HG02884 (cell line): ENCODE measurements around the gene CHAC1.
A peak's percentile ranks its signal among the peaks of the same experiment; 100 is the strongest.
"Not testable (repeated sequence)": the region's sequence is repeated elsewhere in the genome, so short reads cannot be mapped to it uniquely, and the experiment has no call there.

Source experiments
- ATAC-seq: cut with Tn5 transposase; IDR thresholded peaks from one replicate; pipeline ENCODE4 v1.9.1; 2021; ENCODE audit warnings: mild to moderate bottlenecking, moderate library complexity; ENCODE audit not compliant: unreplicated experiment

The CHAC1 gene

DNA sequence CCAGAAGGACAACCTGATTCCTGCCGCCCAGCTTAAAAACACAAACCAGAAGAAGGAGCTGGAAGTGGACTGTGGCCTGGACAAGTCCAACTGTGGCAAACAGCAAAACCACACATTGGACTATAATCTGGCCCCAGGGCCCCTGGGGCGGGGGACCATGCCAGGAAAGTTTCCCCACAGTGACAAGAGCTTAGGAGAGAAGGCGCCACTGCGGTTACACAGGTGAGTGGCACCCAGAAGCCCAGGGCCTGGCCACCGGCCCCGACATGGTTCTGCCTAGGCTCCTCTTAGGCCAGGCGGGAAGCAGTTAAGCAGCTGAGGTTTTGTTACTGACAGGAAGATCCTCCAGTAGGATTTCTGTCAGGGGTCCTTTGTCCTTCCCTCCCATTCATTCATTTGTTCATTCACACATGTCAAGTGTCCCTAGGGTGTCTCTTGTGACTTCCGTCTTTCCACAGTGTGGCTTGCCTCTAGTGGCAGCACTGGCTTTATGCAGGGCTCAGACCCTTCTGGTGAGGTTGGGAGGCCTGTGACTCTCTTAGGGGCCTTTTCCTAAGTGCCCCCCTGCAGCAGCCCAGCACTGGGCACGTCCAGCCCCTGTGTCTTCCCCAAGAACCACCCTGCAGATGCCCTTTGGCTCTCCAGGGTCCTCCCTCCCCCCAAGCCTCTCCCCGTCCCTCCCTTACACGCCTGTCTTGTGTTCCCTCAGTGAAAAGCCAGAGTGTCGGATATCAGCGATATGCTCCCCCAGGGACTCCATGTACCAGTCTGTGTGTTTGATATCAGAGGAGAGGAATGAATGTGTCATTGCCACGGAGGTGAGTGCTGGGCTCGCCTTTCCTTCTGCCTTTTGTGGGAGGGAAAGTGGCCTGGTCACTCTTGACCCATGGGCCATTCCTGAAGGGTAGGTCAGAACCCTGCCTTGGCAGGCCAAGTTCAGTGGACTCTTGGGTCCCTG, 16.3 kb upstream of the CHAC1 start:
- no peak for ATAC-seq

DNA sequence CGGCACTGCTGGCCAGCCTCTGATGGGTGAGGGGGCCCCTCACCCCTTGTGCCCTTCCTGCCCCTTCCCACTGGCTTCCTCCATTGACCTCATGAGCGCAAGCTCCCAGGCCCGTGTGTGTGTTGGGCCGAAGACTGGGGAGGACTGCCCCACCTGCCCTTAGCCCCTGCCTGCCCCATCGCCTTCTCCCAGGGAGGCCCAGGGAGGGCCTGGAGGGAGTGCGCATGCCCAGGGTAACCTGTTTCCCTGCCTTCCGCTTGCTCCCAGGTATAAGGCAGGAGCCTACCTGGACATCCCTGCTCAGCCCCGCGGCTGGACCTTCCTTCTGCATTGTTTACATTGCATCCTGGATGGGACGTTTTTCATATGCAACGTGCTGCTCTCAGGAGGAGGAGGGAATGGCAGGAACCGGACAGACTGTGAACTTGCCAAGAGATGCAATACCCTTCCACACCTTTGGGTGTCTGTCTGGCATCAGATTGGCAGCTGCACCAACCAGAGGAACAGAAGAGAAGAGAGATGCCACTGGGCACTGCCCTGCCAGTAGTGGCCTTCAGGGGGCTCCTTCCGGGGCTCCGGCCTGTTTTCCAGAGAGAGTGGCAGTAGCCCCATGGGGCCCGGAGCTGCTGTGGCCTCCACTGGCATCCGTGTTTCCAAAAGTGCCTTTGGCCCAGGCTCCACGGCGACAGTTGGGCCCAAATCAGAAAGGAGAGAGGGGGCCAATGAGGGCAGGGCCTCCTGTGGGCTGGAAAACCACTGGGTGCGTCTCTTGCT, 15.3 kb upstream of the CHAC1 start:
- ATAC-seq: no peak

DNA sequence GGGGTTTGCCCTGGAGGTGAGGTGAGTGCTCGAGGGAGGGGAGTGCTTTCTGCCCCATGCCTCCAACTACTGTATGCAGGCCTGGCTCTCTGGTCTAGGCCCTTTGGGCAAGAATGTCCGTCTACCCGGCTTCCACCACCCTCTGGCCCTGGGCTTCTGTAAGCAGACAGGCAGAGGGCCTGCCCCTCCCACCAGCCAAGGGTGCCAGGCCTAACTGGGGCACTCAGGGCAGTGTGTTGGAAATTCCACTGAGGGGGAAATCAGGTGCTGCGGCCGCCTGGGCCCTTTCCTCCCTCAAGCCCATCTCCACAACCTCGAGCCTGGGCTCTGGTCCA, 14.8 kb upstream of the CHAC1 start:
- no peak for ATAC-seq

DNA sequence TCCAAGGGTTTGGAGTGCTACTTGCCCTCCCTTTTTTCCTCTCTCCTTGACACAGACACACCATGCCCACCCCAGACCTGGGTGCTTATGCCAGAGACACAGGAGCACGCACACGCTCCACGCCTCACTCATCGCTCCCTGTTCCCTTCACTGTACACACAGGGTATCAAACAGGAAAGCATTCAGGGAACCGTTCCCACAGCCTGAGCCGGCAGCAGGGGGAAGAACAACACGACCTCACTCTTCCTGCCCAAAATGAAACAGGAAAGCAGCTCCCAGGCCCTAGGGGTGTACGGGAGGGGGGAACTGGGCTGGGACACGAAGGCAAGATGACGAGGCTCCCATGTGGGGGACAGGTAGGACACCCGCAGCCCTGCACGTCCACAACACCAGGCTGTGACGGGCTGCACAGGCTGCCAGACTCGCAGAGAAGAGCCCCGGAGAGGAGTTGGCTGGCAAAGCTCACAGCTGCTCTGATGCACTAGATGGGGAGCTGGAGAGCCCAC, 12.9 kb upstream of the CHAC1 start:
- ATAC-seq: no peak

DNA sequence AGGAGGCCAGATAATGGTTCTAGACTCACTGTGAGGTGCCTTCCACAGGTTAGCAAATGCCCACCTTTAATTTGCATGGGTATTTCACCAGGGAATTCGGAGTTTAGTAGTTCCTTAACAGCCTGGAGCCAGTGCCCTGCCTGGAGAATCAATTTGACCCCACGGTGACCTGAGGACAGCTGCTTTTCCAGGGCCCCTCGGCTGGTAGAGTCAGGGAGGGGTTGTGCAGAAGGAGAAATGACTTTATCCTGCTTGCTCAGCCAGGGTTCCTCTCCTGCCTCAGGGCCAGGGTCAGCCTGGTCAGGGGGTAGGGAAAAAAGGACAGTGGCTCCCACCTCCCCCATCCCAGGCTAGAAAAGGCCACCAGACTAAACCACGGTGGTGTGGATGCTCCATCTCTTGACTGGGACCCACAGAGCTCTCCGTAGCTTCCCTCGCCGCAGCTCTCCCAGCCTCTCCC, 12.2 kb upstream of the CHAC1 start:
- no peak for ATAC-seq

DNA sequence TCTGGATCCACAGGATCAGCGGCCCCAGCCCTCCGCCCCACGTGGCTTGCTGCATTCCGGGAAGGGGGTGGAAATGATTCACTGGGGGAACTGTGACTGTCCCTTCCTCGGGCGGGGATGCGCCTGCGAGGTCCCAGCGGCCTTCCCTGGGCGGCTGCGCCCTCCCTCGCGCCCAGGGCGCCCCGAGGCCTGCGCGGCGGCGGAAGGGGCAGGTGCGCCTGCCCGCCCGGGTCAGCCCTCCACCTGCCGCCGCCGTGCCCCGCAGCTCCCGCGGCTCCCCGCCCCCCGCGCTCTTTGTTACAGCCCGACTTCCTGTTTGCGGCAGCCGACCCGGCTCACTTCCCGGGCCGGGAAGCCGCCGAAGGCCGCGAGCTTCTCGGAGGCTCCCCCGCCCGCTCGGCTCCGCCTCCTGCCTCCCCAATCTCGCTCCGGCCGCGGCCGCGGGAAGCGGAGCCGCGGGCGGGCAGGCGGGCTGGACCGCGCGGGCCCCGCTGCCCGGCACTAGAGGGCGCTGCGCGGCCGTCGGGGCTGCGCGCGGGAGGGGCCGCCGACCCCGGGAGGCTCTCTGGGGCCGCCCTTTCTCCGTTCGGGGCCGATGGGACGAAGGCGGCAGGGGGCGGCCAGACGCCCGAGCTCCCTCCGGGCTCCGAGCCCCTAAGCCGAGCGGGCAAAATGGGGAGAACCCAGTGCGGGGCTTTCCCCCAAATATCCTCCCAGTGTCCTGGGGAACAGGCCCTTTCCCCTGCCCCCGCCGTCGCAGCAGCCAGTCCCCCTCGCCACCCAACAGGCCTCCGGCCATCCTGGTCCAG, 11.5 kb upstream of the CHAC1 start:
- peak; percentile 51 for ATAC-seq

DNA sequence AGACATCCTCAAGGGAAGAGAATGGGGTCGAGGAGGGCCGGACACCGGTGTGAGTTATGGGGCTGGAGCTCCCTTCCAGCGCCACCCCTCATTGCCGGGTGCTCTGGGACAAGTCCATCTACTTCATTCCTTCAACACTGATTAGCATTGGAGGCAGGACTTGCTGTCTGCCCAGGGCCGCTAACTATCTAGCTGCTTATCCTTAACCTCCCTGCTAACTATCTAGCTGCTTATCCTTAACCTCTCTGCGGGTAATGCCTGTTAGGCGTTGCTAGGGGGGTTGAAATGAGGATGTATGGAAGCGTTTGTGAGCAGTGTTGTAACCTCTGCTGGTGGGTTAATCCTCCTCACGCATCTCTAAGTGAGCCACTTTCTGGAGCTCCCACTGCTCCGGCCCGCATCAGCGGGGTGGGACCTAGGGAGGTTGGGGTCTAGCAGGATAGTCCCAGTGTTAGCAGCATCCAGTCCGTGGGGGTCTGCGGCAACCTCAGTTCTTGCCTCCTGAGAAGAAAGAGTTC, 10.9 kb upstream of the CHAC1 start:
- peak; percentile 10 for ATAC-seq

DNA sequence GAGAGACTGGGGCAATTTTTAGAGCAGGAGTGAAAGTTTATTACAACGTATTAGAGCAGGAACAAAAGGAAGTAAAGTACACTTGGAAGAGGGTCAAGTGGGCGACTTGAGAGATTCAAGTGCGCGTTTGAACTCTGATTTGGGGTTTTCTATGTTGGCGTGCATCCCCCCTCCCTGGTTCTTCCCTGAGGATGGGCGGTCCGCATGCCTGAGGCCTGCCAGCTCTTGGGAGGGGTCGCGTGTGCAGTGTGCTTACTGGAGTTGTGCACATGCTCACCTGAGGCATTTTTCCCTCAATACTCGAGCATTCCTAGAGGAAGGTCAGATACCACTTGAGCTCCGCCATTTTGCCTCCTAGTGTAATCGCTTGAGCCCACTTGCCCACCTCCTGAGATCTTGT, 10.4 kb upstream of the CHAC1 start:
- ATAC-seq: no peak

DNA sequence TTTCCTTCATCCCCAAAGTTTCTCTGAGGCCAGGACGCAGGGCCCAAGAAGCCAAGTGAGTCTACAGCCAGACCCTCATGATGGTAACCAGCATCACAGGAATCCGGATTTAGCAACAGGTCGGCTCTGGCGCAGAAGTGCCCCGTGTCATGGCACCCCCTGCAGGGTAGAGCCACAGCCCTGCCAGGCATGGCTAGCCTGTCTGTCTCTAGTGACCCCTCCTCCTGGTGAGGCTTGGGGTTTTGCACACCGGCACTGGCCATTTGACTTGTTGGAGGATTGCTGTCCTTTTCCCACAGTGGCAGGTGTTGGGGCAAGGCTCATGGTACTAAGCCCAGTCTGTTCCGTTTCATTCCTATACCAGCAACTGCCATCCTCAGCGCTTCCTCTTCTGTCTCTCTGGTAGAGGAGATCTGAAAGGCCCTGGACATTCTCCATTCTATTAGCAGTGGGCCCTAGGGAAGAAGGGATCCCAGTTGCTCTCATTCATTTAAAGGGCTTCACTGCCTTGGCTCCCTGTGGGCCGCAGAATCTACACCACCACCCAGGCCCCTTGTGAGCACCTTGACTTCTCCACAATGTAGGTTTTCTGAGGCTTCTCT, 9.4 kb upstream of the CHAC1 start:
- ATAC-seq: no peak

DNA sequence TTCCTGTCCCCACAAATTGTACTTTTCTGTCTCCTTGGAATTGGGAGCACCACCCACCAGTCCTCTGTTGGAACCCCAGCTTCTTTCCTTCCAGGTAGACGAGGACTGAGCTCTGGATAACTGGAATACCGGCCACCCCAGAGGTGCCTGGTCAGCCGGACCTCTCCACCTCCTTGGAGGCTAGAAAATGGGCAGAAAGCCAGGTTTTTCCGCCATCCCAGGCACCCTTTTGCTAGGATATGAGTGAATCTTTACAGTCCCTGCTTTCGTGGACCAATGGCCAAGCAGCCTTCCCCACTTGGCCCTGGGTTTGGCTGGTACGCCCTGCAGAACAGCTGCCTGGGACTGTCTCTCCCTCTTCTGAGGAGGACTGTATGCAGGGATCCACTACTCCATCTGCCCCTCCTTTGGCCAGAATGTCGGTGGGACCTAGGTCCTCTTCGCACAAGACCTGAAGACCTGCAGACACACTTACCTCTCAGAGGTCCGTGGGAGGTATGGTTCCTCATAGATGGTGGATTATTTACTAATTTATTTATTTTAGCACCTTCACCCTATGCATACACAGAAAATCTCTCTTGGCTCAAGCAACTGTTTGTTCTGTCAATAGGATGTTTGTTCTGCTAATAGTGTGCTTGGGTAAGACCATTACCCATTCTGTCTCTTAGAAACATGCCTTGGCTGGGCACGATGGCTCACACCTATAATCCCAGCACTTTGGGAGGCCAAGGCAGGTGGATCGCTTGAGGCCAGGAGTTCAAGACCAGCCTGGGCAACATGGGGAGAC, 8.6 kb upstream of the CHAC1 start:
- ATAC-seq: no peak

DNA sequence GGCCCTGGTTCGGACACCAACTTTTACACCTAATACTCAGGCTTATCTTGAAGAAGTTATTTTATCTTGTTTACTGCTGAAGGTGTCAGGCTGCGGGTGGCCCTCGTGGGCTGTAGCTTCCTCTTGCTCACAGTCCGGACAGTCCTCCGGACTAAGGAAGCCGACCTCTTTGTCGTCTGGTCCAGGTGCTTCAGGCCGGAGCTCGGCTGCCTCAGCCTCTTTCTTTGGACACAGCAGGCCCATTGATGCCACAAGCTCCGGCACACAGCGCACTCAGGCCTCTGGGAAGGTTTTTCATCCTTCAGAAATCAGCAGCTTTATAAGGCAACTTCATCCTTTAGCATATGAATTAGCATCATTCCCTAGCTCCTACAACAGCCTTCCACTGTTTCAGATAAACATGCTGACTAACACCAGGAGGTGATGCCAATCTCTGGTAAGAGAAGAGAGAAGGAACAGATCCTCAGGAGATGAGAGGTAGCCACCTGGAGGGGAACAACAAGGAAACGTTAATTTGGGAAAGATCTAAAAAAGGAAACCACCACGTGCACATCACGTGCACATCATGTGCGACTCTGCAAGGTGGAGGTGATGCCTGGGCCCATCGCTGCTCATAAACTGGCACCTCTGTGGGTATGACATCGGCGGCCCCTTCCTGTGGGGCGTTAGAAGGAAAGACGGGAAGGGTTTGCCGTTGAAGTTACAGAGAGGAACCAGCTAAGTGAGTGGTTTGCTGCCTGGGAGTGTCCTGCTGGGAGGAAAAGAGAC, 4.4 kb upstream of the CHAC1 start:
- no peak for ATAC-seq

DNA sequence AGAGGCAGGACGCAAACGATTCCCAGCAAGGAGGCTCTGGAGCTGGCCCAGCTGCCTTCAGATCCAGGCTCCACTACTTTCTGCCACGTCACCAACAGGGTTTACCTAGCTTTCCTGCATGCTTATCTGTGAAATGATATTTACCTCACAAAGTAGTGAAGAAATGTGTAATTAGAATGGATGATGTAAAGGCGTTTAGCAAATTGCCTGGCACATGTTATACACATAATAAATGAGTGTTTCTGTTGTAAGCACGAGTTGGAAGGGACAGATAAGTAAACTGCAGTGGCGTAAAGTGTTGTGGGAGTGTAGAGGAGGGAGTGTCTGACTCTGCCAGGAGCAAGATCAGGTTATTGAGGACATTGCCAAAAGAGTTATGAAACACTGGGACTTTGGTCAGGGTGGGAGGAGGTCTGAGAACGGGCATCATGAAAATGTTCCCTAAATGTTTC, 3.5 kb upstream of the CHAC1 start:
- ATAC-seq: no peak

DNA sequence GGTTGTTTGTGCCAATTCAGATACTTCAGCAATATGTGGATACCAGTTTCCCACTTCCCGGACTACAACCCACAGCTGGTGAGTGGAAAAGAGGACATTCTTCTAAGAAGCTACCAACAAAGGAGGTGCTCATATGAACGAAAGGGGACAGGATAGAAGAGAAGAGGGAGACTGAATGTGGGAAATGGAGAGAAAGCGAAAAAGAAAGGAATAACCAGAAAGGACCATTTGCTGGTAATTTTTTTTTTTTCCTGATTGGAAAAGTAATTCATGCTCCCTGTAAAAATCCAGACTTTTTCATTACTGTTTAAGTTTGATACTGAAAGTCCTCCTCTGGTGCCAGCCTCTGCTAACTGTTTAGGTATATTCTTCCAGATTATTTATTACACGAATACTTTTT, 1.5 kb upstream of the CHAC1 start:
- ATAC-seq: no peak

DNA sequence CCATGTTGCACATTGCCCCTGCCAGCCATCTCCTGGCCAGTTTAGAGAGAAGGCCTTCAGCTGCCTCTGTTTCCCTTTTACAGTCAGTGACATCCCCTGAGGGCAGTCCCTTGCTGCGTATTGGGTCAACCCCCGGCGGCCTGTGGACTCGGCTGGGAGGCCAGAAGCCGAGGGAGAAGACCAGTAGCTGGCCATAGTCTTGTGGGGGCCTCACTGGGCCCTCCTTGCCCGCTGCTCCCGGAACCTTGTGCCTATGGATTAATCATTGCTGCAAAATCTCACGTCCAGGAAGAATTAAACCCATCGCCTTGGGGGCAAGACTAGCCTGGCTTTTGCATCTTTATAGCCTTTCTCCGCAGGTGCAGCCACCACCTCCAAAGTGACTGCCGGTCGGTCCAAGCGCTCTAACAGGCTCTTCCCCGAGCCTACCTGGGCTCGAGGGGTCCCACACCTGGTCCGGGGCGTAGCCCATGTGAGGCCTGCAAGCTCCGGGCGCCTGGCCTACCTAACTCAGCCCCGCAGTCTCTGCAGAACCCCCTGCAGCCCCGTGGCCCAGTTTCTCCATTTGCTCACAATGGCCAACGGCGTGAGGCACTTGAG, 870 bp upstream of the CHAC1 start:
- ATAC-seq: peak; percentile 10

DNA sequence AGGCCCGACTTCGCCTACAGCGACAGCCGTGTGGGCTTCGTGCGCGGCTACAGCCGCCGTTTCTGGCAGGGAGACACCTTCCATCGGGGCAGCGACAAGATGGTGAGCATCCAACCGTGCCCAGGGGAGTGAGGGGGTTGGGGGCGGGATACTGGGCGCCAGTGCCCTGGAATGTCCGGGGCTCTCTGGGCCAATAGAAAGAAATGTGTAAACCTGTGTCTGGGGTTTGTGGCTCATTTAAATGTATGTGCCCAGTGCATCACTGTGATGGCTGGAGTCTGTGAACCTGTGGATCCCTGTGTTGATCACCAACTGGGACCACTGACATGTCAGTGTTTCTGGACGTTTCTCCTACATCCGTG, 423 bp downstream of the CHAC1 start:
- no peak for ATAC-seq

DNA sequence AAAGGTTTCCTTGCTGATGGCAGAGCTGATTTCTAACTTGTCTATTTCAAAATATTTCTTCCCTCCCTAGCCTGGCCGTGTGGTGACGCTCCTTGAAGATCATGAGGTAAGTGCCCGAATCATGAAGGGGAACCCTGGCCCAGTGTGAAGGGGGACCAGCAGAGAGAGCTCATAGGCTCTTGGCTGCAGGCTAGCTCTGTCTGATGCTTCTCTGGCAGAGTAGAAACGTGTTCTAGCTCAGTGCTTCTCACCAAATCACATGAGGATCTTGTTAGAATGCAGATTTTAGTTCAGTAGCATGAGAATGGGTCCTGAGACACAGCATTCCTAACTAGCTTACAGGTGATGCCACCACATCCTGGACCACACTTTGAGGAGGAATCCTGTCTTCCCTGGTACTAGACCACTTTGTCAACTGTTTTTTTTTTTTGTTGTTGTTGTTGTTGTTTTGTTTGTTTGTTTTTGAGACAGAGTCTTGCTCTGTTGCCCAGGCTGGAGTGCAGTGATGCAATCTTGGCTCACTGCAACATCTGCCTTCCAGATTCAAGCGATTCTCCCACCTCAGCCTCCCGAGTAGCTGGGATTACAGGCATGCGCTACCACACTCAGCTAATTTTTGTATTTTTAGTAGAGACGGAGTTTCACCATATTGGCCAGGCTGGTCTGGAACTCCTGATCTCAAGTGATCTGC, 1.0 kb downstream of the CHAC1 start:
- not testable (repeated sequence) for ATAC-seq

DNA sequence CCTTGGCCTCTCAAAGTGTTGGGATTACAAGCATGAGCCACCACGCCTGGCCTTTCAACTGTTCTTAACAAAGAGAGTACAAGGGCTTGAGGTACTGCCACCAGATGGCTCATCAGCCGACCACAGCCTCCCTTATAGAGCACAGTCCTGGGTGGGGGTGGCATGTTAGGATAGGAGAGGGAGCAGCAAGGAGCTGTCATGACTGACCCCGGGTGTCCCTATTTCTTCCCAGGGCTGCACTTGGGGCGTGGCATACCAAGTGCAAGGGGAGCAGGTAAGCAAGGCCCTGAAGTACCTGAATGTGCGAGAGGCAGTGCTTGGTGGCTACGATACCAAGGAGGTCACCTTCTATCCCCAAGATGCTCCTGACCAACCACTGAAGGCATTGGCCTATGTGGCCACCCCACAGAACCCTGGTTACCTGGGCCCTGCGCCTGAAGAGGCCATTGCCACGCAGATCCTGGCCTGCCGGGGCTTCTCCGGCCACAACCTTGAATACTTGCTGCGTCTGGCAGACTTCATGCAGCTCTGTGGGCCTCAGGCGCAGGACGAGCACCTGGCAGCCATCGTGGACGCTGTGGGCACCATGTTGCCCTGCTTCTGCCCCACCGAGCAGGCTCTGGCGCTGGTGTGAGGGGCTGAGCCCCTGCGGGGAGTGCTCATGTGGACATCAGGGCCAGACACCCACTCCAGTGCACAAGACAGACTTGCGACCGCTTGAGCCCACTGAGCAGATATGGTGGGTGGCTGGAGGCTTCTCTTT, 2.1 kb downstream of the CHAC1 start:
- ATAC-seq: no peak
